ENCODE results near the gene ZNF678.
"Not testable (repeated sequence)": the region's sequence is repeated elsewhere in the genome, so short reads cannot be mapped to it uniquely, and the experiment has no call there.

- not testable (repeated sequence) for TF ChIP-seq EZH2 (IDR thresholded peaks at IDR 0.05; ENCODE audit: borderline replicate concordance); CTCF (IDR thresholded peaks at IDR 0.05; ENCODE audit: poor library complexity)
Measured at GRCh38 chr1:227551881-227552280, 11.5 kb upstream of the ZNF678 start.

All from hepatocyte (in vitro differentiated cells).